ENCODE data around the gene SP140. TPM values are rescaled to one million over a fixed set of nuclear protein-coding genes. Genes with fewer than 3 reads are reported as not detected.

Gene SP140
- total and polyA plus RNA-seq, 2 experiments from 2014 or later, result 0.24 to 0.70 TPM

GRCh38 chr2:230234122-230234722, 8.7 kb downstream of the SP140 start:
- no peak for DNase-seq (ENCODE audit: low spot score)
- H3K4me2 ChIP-seq, result no peak overlapping the region
- no peak overlapping the region for H3K27ac ChIP-seq (ENCODE audit: low read depth)
- 0 out of 2 replicates have a peak, but pooled peaks cover 4% of the 10 kb centered on the region for H3K9me2 ChIP-seq (ENCODE audit: insufficient read depth)
- Mint-ChIP-seq H3K4me1 (peaks cover 9% of the 10 kb centered on the region; the same call in 2 of the 3 replicates), H3K9me3 (peaks cover 19% of the 10 kb centered on the region), H3K36me3 (ENCODE audit: low read depth) (peaks cover 17% of the 10 kb centered on the region), H3K27me3 (ENCODE audit: insufficient read depth, low read depth, poor library complexity) (peaks cover 5% of the 10 kb centered on the region), H3K4me3 (no peak overlapping the region), H3K27ac (no peak overlapping the region)
- H3F3A ChIP-seq (replicated peaks; ENCODE audit: low read depth), result no peaks in the 10 kb centered on the region
- no peaks in the 10 kb centered on the region for H4K20me1 ChIP-seq (replicated peaks; ENCODE audit: insufficient read depth)
- no peaks in the 10 kb centered on the region for H3K36me3 ChIP-seq (ENCODE audit: insufficient read depth)
- TF ChIP-seq CREB1 (CRISPR knock-in tag; IDR thresholded peaks at IDR 0.05; ENCODE audit: low read depth) (no peak), ETS1 (IDR thresholded peaks at IDR 0.05) (no peak), ZNF114 (CRISPR knock-in tag; IDR thresholded peaks at IDR 0.05) (no peak), JUNB (IDR thresholded peaks at IDR 0.05; ENCODE audit: unreplicated experiment) (no peak), ZNF462 (CRISPR knock-in tag; IDR thresholded peaks at IDR 0.05) (no peak), CTCF (conservative IDR thresholded peaks at IDR 0.05; ENCODE audit: low read depth in 2 of 2) (no peak), POLR2AphosphoS5 (IDR thresholded peaks at IDR 0.05; ENCODE audit: low read depth) (no peak), NANOG (IDR thresholded peaks at IDR 0.05; ENCODE audit: borderline replicate concordance) (no peak)
- TF ChIP-seq, protein P1, sequence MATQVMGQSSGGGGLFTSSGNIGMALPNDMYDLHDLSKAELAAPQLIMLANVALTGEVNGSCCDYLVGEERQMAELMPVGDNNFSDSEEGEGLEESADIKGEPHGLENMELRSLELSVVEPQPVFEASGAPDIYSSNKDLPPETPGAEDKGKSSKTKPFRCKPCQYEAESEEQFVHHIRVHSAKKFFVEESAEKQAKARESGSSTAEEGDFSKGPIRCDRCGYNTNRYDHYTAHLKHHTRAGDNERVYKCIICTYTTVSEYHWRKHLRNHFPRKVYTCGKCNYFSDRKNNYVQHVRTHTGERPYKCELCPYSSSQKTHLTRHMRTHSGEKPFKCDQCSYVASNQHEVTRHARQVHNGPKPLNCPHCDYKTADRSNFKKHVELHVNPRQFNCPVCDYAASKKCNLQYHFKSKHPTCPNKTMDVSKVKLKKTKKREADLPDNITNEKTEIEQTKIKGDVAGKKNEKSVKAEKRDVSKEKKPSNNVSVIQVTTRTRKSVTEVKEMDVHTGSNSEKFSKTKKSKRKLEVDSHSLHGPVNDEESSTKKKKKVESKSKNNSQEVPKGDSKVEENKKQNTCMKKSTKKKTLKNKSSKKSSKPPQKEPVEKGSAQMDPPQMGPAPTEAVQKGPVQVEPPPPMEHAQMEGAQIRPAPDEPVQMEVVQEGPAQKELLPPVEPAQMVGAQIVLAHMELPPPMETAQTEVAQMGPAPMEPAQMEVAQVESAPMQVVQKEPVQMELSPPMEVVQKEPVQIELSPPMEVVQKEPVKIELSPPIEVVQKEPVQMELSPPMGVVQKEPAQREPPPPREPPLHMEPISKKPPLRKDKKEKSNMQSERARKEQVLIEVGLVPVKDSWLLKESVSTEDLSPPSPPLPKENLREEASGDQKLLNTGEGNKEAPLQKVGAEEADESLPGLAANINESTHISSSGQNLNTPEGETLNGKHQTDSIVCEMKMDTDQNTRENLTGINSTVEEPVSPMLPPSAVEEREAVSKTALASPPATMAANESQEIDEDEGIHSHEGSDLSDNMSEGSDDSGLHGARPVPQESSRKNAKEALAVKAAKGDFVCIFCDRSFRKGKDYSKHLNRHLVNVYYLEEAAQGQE (IDR thresholded peaks at IDR 0.05; ENCODE audit: unreplicated experiment), result no peak
- no peak overlapping the region for H2AFZ ChIP-seq
- no peak for ATAC-seq
- H3K27me3 ChIP-seq (ENCODE audit: insufficient read depth), result no peaks in the 10 kb centered on the region
- H3K4me1 ChIP-seq (ENCODE audit: insufficient read depth), result 0 out of 2 replicates have a peak, but pooled peaks cover 8% of the 10 kb centered on the region
- H3K4me3 ChIP-seq, result no peak overlapping the region
- H3K79me2 ChIP-seq (replicated peaks; ENCODE audit: insufficient read depth), result no peaks in the 10 kb centered on the region

Data from GM23338 (cell line).